GM13976 (cell line): Measurements from ENCODE around the gene FMNL2.

Experiments used
- DNase-seq: peaks from one replicate; pipeline ENCODE4 v3.0.0; 2012; ENCODE audit warnings: low spot score
- in situ Hi-C: fragments of 300-500 bp; cut with MboI; formaldehyde crosslinking; loops from one replicate; pipeline ENCODE4 v1.12.0; 2022; ENCODE audit warnings: low sequenced_read_pairs, mixed read lengths, inconsistent platforms; ENCODE audit not compliant: unreplicated experiment
- TF ChIP-seq, protein P1 (sequence below): IDR thresholded peaks from 2 replicates; pipeline ENCODE4 v1.5.1; 2012; ENCODE audit warnings: borderline replicate concordance, mild to moderate bottlenecking; ENCODE audit not compliant: insufficient read depth; ENCODE audit errors: extremely low read depth, missing control alignments, control extremely low read depth

FMNL2 gene

GRCh38 chr2:152493417-152493816 is 158.4 kb downstream of the FMNL2 start:
- in situ Hi-C loops = no loop called here
- TF ChIP-seq, protein P1, sequence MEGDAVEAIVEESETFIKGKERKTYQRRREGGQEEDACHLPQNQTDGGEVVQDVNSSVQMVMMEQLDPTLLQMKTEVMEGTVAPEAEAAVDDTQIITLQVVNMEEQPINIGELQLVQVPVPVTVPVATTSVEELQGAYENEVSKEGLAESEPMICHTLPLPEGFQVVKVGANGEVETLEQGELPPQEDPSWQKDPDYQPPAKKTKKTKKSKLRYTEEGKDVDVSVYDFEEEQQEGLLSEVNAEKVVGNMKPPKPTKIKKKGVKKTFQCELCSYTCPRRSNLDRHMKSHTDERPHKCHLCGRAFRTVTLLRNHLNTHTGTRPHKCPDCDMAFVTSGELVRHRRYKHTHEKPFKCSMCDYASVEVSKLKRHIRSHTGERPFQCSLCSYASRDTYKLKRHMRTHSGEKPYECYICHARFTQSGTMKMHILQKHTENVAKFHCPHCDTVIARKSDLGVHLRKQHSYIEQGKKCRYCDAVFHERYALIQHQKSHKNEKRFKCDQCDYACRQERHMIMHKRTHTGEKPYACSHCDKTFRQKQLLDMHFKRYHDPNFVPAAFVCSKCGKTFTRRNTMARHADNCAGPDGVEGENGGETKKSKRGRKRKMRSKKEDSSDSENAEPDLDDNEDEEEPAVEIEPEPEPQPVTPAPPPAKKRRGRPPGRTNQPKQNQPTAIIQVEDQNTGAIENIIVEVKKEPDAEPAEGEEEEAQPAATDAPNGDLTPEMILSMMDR = no peak
- DNase-seq = no peak

GRCh38 chr2:152493945-152494528 is 159.1 kb downstream of the FMNL2 start:
- TF ChIP-seq, protein P1 = no peak
- DNase-seq = no peak
- in situ Hi-C loops = no loop called here

GRCh38 chr2:152496371-152496770 is 161.4 kb downstream of the FMNL2 start:
- TF ChIP-seq, protein P1 = no peak
- in situ Hi-C loops = no loop called here
- no peak for DNase-seq

DNA sequence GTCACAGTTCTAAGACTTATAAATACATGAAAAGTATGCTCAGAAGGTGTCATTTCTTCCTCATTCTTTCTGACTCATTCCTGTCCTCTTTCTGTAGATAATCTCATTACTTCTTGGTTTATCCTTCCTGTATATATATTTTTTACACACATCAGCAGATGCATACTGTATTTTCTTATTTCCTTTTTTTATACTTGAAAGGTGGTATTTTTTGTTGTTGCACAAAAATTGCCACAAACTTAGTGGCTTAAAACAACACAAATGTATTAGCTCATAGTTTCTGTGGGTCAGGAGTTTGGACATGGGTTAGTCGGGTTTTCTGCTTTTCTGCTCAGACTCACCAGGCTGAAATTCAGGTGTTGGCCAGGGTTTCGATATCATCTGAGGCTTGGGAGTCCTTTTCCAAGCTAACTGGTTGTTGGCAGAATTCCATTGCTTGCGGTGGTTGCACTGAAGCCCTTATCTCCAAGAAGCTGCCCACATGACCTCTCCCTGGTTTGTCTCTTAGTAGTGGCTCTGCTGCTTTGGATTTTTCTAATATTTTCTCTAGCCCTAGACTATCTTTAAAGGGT is 162.6 kb downstream of the FMNL2 start:
- TF ChIP-seq, protein P1 = no peak
- in situ Hi-C loops = no loop called here
- DNase-seq = peak; percentile 34

DNA sequence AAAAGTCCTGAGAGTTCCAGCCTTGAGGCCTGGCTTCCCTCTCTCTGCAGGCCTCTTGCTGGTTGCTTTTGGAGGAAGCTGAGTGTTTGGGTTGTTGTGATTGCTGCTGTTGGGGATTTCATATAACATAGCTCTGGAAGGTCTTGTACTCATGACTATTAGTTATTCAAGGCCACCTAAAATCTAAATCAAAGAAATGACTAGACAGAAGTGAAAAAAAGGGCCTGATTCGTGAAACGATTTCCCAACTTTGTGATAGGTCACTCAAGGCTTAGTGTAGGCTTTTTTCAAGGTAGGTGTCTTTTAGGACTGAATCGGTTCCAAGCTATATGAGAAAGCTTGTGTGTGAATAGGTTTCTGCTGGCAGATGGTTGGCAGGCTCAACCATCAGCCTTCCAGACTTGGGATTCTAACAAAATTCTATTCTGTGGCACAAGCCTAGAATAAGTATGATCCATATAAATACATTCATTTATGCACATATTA is 164.4 kb downstream of the FMNL2 start:
- in situ Hi-C loops = no loop called here
- TF ChIP-seq, protein P1 = no peak
- no peak for DNase-seq

DNA sequence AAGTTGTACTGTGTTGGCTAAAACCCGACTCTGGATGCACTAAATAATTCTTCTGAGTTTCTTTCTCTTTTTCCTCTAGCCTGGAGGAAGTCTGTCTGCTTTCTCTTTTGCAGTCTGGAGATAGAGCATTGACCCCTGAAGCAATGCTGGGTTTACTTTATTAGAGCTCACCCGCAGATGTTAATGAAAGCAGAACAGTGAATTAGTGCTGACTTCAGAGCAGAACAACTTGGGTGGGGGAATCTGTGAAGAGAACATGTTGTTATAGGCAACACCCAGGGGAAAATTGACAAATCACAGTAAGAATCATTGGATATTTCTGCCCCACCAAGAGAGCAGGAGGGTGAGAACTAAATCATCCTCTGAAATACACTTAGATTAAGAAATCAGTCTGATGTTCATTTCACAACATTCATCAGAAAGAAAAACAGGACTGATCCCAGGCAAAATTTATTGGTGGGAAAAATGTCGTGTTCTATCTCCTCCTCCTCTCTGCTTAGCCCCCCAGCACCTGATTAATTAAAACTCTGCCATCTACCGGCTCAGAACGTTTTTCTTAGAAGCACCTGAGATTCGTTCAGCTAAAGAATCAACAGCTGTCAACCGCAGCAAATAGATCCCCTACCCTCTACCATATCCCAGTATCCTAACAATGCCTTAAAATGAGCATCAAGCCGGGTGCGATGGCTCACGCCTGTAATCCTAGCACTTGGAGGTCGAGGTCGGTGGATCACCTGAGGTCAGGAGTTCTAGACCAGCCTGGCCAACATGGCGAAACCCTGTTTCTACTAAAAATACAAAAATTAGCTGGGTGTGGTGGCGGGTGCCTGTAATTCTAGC is 165.1 kb downstream of the FMNL2 start:
- TF ChIP-seq, protein P1 = no peak
- DNase-seq = peak; percentile 29
- in situ Hi-C loops = no loop called here
